OCI-LY1 (cell line): ENCODE data around the gene KCNJ4.

Source experiments
- EZH2 ChIP-seq: fragments of 200-600 bp; sonication (generic), shearing (Covaris generic); IDR thresholded peaks from 2 replicates; pipeline ENCODE4 v1.8.0; 2017; ENCODE audit warnings: borderline replicate concordance, mixed run types, mild to moderate bottlenecking, antibody characterized with exemption, low read length, moderate library complexity, mixed read lengths
- TF ChIP-seq, protein P1 (sequence below): fragments of 200-600 bp; sonication (generic), shearing (Covaris generic); IDR thresholded peaks from 2 replicates; pipeline ENCODE4 v1.5.1; 2017; ENCODE audit warnings: mild to moderate bottlenecking, antibody characterized with exemption, low read length, moderate library complexity, mixed read lengths

DNA sequence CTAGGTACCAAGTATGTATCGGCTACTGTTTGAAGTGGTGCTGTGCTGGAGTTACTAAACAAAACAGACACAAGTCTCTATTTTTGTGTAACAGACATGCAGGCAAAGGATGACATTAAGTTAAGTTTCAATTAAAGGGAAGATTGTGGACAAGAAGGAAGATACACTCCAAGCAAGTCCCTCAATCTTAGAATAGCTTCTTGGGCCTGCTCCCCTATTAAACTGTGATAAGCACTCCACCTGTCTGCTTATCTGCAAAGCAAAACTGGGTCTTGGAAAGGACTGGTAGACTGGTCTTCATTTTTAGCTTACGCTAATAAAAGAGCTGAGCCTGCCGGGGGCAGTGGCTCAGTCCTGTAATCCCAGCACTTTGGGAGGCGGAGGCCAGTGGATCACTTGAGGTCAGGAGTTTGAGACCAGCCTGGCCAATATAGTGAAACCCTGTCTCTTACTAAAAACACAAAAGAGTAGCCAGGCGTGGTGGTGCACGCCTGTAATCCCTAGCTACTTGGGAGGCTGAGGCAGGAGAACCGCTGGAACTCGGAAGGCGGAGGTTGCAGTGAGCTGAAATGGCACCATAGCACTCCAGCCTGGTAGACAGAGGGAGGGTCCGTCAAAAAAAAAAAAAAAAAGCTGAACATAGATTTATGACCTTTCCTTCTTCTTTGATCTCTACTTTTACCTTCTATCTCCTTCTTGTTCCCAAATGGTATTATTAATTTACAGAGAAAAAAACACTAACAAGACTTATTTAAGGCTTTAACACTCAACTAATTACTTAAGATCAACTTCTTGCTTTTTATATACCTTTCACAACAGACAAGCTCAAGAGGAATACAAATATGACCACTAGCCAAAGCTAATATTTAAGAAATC is 47.0 kb upstream of the KCNJ4 start:
- TF ChIP-seq, protein P1, sequence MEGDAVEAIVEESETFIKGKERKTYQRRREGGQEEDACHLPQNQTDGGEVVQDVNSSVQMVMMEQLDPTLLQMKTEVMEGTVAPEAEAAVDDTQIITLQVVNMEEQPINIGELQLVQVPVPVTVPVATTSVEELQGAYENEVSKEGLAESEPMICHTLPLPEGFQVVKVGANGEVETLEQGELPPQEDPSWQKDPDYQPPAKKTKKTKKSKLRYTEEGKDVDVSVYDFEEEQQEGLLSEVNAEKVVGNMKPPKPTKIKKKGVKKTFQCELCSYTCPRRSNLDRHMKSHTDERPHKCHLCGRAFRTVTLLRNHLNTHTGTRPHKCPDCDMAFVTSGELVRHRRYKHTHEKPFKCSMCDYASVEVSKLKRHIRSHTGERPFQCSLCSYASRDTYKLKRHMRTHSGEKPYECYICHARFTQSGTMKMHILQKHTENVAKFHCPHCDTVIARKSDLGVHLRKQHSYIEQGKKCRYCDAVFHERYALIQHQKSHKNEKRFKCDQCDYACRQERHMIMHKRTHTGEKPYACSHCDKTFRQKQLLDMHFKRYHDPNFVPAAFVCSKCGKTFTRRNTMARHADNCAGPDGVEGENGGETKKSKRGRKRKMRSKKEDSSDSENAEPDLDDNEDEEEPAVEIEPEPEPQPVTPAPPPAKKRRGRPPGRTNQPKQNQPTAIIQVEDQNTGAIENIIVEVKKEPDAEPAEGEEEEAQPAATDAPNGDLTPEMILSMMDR, result no peak
- no peak for TF ChIP-seq EZH2
